A673 (cell line): ENCODE results near the gene FCGR3A.

Experiments used
- EZH2 ChIP-seq: fragments of 200-600 bp; sonication (generic); IDR thresholded peaks from 2 replicates; pipeline ENCODE4 v1.6.1; 2017; ENCODE audit warnings: borderline replicate concordance, low read depth, mild to moderate bottlenecking, mixed read lengths, antibody characterized with exemption, low read length; ENCODE audit not compliant: poor library complexity, severe bottlenecking
- TF ChIP-seq, protein P1 (sequence below): fragments of 300-800, 200-600 bp; sonication (generic); conservative IDR thresholded peaks from 2 replicates; pipeline ENCODE4 v1.5.1; 2017; ENCODE audit warnings: low read depth, mild to moderate bottlenecking, antibody characterized with exemption, low read length, moderate library complexity, mixed read lengths

DNA sequence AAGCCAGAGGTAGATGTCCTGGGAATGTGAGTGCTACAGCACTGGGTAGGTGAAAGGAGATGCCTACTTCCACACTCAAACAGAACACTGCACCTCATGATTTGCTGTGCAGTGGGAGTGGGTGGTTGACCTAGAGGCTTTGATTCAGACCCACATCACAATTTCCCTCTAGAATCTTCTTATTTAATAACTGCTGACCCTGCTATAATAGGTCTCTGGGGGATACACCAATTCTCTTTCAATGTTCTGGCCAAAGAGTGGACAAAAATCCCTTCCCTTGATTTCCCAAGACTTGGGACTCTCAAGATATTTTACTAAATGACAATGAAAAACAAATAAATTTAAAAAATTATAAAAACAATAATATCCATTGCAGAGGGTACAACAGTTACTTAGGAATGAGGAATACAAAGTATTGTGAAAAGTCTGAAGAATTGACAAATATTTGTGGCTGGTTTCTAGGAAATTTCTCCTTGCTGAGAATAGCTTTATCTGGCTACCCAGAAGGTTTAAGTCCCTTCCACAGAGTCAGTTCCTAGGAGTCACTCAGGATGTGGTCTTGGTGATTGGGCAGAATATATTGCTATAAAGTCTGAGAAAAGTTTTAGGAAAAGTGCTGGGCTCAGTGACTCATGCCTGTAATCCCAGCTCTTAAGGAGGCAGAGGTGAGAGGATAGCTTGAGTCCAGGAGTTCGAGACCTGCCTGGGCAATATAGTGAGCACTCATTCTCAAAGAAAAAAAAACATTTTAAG is 46.8 kb downstream of the FCGR3A start:
- TF ChIP-seq, protein P1, sequence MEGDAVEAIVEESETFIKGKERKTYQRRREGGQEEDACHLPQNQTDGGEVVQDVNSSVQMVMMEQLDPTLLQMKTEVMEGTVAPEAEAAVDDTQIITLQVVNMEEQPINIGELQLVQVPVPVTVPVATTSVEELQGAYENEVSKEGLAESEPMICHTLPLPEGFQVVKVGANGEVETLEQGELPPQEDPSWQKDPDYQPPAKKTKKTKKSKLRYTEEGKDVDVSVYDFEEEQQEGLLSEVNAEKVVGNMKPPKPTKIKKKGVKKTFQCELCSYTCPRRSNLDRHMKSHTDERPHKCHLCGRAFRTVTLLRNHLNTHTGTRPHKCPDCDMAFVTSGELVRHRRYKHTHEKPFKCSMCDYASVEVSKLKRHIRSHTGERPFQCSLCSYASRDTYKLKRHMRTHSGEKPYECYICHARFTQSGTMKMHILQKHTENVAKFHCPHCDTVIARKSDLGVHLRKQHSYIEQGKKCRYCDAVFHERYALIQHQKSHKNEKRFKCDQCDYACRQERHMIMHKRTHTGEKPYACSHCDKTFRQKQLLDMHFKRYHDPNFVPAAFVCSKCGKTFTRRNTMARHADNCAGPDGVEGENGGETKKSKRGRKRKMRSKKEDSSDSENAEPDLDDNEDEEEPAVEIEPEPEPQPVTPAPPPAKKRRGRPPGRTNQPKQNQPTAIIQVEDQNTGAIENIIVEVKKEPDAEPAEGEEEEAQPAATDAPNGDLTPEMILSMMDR: no peak
- TF ChIP-seq EZH2: no peak
